OCI-LY3 (cell line): ENCODE results near the gene FDXR.

Experiments
- EZH2phosphoT487 ChIP-seq: fragments of 200-600 bp; shearing (Covaris generic); IDR thresholded peaks from 2 replicates; pipeline ENCODE4 v1.6.1; 2018; ENCODE audit warnings: antibody characterized with exemption, mixed run types, low read depth
- TF ChIP-seq, protein P1 (sequence below): fragments of 200-600, 300-600 bp; sonication (generic); IDR thresholded peaks from 2 replicates; pipeline ENCODE4 v1.5.1; 2014; ENCODE audit warnings: antibody characterized with exemption, low read length, low read depth

DNA sequence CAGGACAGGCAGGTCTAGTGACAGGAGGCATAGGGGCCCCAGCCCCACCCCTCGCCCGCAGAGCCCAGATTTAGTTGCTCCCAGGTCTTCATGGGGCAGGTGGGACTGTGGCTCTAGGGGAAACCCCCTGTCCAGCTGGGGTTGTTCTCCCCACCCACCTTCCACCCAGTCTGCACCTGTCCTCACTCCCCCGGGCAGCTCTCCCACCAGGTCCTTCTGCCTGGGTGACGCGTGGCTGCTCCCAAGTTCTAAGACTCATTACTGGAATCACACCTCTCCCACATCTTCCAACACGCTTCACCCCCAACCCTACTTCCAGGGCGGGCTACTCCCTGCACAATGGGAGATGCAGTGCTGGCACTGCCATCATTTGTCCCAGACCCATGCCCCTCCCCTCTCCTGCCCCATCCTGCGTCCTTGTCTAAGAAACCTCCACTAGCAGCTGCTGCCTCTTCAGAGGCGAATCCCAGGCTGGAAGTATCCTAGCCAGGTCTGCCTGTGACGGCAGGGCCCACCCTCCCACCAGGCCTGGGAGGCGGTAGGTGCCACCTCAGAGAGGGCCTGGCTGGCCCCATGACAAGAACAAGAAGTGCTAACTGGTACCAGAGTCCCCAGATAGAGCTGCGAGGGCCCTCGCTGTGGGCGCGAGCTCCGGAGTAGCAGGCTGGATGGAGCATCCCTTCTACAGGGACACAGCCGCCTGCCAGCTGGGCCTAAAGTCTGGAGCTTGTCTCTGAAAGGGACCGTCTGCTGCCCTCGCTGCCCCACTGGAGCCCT, 35.9 kb downstream of the FDXR start:
- TF ChIP-seq, protein P1, sequence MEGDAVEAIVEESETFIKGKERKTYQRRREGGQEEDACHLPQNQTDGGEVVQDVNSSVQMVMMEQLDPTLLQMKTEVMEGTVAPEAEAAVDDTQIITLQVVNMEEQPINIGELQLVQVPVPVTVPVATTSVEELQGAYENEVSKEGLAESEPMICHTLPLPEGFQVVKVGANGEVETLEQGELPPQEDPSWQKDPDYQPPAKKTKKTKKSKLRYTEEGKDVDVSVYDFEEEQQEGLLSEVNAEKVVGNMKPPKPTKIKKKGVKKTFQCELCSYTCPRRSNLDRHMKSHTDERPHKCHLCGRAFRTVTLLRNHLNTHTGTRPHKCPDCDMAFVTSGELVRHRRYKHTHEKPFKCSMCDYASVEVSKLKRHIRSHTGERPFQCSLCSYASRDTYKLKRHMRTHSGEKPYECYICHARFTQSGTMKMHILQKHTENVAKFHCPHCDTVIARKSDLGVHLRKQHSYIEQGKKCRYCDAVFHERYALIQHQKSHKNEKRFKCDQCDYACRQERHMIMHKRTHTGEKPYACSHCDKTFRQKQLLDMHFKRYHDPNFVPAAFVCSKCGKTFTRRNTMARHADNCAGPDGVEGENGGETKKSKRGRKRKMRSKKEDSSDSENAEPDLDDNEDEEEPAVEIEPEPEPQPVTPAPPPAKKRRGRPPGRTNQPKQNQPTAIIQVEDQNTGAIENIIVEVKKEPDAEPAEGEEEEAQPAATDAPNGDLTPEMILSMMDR, result no peak
- TF ChIP-seq EZH2phosphoT487, result no peak
